PC-9 (cell line): ENCODE results near the gene LHX8.

Experiments used
- CTCF ChIP-seq: fragments of 200-600 bp; sonication (generic); conservative IDR thresholded peaks from 2 replicates; pipeline ENCODE4 v1.6.1; 2017; ENCODE audit warnings: mixed run types, antibody characterized with exemption, mild to moderate bottlenecking, moderate library complexity
- EZH2 ChIP-seq: fragments of 200-600 bp; sonication (generic); IDR thresholded peaks from 2 replicates; pipeline ENCODE4 v1.8.0; 2017; ENCODE audit warnings: antibody characterized with exemption, low read depth

DNA sequence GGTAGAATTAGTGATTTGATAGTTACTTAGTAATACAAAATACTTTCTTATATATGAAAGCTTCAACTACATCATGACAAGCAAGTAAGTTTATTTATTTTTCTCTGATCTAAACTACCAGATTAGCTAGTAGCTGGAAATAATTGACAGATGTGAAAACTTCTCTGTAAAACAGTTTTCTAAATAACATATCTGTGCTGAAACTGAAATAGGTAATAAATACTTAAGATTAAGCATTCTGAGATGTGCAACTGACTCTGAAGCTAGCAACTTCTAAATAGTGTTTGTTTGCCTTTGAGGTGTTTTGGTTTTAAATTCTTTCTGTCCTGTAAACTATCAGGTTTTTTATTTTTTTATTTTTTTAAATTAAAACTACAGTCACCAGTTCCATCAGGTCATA, 18.5 kb upstream of the LHX8 start:
- TF ChIP-seq EZH2 (no peak), CTCF (no peak)
